GM12874 (cell line): Measurements from ENCODE around the gene FEN1.
A peak's percentile ranks its signal among the peaks of the same experiment; 100 is the strongest.

Experiments used
- TF ChIP-seq, protein P1 (sequence below): IDR thresholded peaks from 2 replicates; pipeline ENCODE4 v1.5.1; 2011; ENCODE audit warnings: low read depth, mild to moderate bottlenecking, control low read depth, low read length, moderate library complexity; ENCODE audit not compliant: insufficient read depth

FEN1 gene

DNA sequence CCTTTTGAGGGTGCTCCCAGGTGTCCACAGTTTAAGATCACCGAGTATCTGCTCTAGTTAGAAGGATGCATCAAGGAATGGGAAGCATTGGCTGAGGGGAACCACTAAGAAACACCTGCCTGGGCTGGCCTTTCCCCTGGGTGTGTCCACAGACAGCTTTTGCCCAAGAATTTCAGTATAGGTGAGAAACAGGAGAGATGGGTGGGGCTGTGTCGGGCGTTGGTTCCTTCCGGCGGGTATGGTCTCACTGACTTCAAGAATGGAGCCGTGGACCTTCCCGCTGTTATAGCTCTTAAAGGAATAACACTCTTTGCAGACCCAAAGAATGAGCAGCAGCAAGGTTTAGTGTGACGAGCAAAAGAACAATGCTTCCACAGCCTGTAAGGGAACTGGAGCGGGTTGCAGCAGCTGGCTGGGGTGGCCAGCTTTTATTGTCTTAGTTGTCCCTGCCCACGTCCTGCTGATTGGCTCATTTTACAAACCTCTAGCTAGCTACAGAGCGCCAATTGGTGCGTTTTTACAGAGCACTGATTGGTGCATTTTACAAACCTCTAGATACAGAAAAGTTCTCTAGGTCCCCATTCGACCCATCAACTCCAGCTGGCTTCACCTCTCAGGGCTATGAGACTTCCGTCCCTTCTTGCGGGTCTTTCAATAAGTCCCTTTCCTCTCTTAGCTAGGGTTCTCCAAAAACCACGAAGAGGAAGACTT, 21.7 kb downstream of the FEN1 start:
- TF ChIP-seq, protein P1, sequence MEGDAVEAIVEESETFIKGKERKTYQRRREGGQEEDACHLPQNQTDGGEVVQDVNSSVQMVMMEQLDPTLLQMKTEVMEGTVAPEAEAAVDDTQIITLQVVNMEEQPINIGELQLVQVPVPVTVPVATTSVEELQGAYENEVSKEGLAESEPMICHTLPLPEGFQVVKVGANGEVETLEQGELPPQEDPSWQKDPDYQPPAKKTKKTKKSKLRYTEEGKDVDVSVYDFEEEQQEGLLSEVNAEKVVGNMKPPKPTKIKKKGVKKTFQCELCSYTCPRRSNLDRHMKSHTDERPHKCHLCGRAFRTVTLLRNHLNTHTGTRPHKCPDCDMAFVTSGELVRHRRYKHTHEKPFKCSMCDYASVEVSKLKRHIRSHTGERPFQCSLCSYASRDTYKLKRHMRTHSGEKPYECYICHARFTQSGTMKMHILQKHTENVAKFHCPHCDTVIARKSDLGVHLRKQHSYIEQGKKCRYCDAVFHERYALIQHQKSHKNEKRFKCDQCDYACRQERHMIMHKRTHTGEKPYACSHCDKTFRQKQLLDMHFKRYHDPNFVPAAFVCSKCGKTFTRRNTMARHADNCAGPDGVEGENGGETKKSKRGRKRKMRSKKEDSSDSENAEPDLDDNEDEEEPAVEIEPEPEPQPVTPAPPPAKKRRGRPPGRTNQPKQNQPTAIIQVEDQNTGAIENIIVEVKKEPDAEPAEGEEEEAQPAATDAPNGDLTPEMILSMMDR, result no peak

DNA sequence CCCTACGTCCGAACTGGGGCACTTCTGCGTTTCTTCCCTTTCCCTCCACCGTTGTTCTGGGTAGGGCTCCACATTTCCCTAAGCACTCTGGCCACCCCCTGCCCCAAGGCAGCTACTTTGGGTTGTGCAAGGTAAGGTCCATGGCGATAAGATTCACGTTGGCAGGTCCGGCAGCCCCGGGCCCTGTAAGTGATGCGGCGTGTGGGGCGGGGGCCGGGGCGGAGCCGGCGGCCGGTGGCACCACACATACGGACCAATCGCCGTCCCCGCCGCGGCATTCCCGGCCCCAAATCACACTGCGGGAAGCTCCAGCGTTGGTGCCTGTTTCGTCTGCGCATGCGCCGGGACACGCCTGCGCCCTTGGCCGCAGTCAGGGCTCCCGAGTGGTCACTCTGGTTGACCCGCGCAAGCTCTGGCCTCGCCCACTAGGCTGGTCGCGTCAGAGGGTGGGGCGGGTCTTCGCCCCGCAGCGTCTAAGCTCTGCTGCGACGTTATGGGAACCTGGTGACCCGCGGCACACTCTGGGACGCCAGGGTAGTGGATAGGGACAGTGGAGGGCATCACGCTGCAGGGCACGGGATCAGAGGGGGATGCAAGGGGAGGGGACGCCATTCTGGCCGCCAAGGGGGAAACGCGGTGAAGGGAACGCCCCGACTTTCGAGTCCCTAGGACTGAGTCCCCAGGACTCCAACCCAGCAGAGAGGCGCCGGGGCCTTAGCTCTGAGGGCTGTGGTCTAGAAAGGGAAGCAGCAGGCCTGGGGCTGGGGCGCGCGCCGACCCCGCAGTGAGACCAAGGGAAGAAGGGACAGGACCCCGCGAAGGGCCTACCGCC, 22.5 kb downstream of the FEN1 start:
- TF ChIP-seq, protein P1, result no peak

DNA sequence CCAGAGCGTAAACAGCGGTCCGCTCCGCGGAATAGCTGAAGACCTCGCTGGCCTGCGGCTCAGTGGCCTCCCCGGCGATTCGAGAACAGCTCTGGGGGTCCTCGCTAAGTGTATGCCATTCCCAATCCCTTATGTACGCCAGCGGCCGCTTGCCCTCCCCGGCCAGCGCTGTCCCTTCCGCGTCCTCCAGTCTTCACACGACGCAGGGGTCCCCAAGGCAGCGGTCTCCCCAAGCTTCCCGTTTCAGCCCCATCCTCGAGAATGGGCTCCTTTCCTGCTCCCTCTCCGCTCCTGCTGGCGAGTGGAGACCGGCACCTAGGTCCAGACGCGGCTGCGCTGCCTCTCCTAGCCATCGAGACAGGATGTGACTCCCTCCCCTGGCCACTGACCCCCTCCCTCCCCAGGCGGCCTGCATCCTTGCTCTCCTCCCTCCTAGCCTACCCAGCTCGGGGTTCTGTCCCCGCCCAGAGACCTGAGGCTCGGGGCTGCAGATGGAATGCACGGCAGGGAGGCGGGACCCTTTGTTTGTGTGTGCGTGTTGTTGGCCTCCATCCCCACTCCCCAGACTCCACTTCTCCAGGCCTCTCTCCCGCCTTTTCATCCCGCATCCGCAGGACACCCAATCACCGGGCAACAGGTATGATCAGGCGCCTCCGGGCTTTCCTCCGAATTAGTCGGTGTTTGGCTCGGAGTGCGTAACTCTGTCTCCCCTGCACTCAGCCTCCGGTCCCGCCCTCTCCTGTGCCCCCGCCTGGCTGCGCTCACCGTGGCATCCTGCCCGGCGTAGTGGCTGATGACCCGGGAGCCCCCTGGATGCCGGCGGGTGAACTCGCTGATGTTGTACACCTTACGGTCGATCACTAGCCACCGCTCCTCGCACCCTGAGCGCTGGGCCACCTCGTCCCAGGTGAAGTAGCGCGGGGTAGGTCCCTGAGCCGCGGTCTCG, 23.4 kb downstream of the FEN1 start:
- TF ChIP-seq, protein P1, result 0 out of 2 replicates have a peak, but pooled peaks have one; percentile 10

DNA sequence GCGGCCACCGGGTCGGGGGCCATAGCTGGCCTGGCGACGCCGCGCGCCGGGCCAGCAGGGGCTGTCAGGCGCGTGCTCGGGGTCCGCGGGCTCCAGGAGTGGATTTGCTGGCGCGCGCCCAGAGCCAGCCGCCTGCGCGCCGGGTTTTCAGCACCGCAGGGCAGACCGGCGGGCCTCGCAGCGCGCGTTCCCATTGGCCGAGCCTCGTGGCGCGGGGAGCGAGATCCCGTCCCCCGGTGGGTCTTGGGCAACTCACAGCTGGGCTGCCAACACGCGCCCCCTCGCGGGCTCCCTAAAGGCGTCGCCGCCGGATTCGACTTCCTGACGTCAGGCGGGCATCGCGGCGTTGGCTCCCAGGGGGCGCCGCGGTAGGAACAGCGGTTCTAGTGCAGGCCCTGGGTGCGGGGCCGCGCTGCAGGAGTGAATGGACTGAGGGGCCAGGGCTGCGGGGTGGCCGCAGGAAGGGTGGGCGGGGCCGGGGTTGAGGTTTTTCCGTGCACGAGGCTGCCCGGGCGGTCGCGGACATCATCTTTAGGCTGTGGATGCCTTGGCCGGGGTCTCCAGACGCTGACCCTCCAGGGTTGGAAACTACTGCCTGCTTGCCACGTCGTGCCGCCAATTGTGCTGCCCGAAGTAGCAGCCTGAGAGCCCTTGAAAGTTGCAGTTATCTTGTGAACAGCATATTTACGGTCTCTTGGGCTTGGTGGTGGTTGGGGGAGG, 24.2 kb downstream of the FEN1 start, which contains the start of gene FADS1:
FADS1 (minus strand) TSS at position 268 of the 720 bp plus-strand sequence; CDS start at position 194, 74 bp downstream.
- TF ChIP-seq, protein P1, result peak; percentile 82

DNA sequence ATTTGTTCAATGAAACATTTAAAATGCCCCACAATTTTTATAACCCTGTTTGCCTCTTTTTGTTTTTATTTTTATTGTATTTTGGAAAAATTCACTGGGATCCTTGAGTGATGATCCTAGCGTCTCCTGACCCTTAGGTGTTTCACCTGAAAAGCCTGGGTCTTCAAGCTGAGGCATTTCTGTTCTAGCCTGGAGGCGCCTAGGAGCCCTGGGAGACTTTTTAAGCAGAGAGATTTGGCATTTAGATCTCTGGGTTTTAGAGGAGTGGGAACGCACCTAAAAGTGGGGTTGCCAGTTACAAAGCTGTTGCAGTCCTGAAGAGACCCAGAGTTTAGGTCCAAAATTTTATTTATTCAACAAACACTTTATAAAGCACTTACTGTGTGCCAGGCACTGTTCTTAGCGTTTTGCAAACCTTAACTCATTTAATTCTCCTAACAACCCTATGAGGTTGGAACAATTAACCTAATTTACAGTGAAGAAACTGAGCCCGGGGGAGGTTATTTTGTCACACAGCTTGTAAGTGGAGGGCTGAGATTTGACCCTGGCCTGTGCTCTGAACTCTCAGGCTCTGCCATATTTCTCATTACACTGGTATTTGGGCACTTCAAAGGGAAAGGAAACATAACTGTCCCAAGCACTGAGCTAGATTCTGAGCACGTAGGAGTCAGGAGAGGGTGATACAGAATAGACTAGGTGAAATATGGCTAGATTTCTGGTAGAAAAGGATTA, 24.9 kb downstream of the FEN1 start:
- TF ChIP-seq, protein P1, result no peak

DNA sequence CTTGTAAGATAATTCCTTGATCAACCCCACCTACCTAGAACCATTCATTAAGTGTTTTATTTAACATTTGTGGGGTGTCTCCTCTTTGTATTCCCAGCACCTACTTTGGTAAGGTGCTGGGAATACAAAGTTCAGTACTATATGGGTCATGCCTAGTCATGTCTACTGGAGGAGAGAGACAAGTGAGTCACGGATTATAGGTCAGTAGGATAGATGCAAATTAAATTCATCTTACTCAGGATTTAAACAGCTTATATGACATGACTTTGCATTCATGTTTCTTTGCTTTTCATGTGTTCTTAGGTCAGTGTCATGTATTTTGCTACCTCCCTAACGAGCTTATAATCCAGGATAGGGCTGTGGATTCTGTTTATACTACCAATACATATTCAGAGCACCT, 27.5 kb downstream of the FEN1 start:
- TF ChIP-seq, protein P1, result no peak
